ENCODE results near the gene INSR.

DNA sequence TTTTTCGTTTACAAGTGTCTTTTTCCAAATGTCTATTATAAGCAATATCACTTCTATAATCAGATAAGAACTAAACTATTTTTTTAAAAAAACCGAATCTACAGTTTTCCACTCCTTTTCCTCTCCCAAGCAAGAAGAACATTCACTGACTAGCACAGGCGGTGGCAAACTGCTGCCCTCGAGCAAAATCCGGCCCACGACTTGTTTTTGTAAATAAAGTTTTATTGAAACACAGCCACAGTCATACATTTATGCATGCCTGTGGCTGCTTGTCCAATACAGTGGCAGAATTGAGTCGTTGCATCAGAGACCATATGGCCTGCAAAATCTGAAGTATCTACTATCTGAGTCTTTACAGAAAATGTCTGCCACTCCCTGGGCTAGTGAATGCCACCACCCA lies 27.4 kb downstream of the INSR start:
- TF ChIP-seq, protein P1, sequence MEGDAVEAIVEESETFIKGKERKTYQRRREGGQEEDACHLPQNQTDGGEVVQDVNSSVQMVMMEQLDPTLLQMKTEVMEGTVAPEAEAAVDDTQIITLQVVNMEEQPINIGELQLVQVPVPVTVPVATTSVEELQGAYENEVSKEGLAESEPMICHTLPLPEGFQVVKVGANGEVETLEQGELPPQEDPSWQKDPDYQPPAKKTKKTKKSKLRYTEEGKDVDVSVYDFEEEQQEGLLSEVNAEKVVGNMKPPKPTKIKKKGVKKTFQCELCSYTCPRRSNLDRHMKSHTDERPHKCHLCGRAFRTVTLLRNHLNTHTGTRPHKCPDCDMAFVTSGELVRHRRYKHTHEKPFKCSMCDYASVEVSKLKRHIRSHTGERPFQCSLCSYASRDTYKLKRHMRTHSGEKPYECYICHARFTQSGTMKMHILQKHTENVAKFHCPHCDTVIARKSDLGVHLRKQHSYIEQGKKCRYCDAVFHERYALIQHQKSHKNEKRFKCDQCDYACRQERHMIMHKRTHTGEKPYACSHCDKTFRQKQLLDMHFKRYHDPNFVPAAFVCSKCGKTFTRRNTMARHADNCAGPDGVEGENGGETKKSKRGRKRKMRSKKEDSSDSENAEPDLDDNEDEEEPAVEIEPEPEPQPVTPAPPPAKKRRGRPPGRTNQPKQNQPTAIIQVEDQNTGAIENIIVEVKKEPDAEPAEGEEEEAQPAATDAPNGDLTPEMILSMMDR (IDR thresholded peaks at IDR 0.05): no peak
- TF ChIP-seq POLR2A (IDR thresholded peaks at IDR 0.05): no peak

All from thyroid gland (tissue), 4 donors.